ENCODE measurements around the gene SDK1.

GRCh38 chr7:3960050-3960763, 659.2 kb downstream of the SDK1 start:
- TF ChIP-seq POLR2A (IDR thresholded peaks at IDR 0.05) (no peak), CTCF (IDR thresholded peaks at IDR 0.05) (no peak)
